Measurements from ENCODE around the gene LCN1. TPM values are rescaled to one million over a fixed set of nuclear protein-coding genes. Genes with fewer than 3 reads are reported as not detected.

Gene LCN1
- total RNA-seq, 2 experiments from 2014 or later: not detected

GRCh38 chr9:135574943-135575342, 53.7 kb downstream of the LCN1 start:
- ChIA-PET POLR2A (no interaction called here), CTCF (ENCODE audit: unreplicated experiment) (no interaction called here)
- no peaks in the 10 kb centered on the region for H3K79me2 ChIP-seq (ENCODE audit: insufficient read depth, low read depth, low read length)
- no peaks in the 10 kb centered on the region for H3K9me3 ChIP-seq (ENCODE audit: low read length)
- no peaks in the 10 kb centered on the region for H3K4me1 ChIP-seq (ENCODE audit: insufficient read depth, low read length, poor library complexity, severe bottlenecking)
- intact Hi-C loops (cut with micrococcal nuclease; ENCODE audit: unreplicated experiment): no loop called here
- no peak overlapping the region for H3K4me3 ChIP-seq (ENCODE audit: low read depth, low read length, poor library complexity, severe bottlenecking)
- H3K36me3 ChIP-seq (ENCODE audit: insufficient read depth, low read length): no peaks in the 10 kb centered on the region
- no peaks in the 10 kb centered on the region for H4K20me1 ChIP-seq (ENCODE audit: insufficient read depth, low read length)
- H3K9me2 ChIP-seq (ENCODE audit: insufficient read depth, low read length): no peaks in the 10 kb centered on the region
- H3K4me2 ChIP-seq (ENCODE audit: low read length): no peak overlapping the region
- TF ChIP-seq EZH2phosphoT487 (IDR thresholded peaks at IDR 0.05; ENCODE audit: borderline replicate concordance, low read depth, low read length) (no peak), CTCF (conservative IDR thresholded peaks at IDR 0.05; ENCODE audit: low read length) (no peak)
- DNase-seq (ENCODE audit: low spot score): no peak
- H3K27ac ChIP-seq (ENCODE audit: low read depth, low read length, poor library complexity, severe bottlenecking): no peak overlapping the region
- no peak overlapping the region for H2AFZ ChIP-seq (ENCODE audit: low read length)
- no TSS peak for BruUV-seq (replicated peaks)

Other genes with a start within 250 kb of the LCN1 start
- 1.5 TPM in 2 replicates for gene PPP1R26, start 41.7 kb upstream of the LCN1 start, total RNA-seq (2014; rRNA removed; shearing (Covaris generic))
- gene PPP1R26, start 41.7 kb upstream of the LCN1 start, total RNA-seq (2022): 0.21 and 0.52 TPM in 2 replicates
- gene MRPS2, start 20.8 kb upstream of the LCN1 start, total RNA-seq (2014; rRNA removed; shearing (Covaris generic)): 30.2 and 42.7 TPM in 2 replicates
- gene MRPS2, start 20.8 kb upstream of the LCN1 start, total RNA-seq (2022): 50.3 and 55.7 TPM in 2 replicates
- gene OBP2A, start 24.7 kb downstream of the LCN1 start, total RNA-seq (2014; rRNA removed; shearing (Covaris generic)): not detected in 2 replicates
- not detected in 2 replicates for gene OBP2A, start 24.7 kb downstream of the LCN1 start, total RNA-seq (2022)
- gene PAEP, start 40.3 kb downstream of the LCN1 start, total RNA-seq (2014; rRNA removed; shearing (Covaris generic)): not detected in 2 replicates
- gene PAEP, start 40.3 kb downstream of the LCN1 start, total RNA-seq (2022): not detected in 2 replicates
- not detected in 2 replicates for gene GLT6D1, start 118.1 kb downstream of the LCN1 start, total RNA-seq (2014; rRNA removed; shearing (Covaris generic))
- gene GLT6D1, start 118.1 kb downstream of the LCN1 start, total RNA-seq (2022): not detected in 2 replicates
- not detected in 2 replicates for gene LCN9, start 141.9 kb downstream of the LCN1 start, total RNA-seq (2014; rRNA removed; shearing (Covaris generic))
- gene LCN9, start 141.9 kb downstream of the LCN1 start, total RNA-seq (2022): not detected in 2 replicates
- gene SOHLH1, start 178.0 kb downstream of the LCN1 start, total RNA-seq (2014; rRNA removed; shearing (Covaris generic)): not detected in 2 replicates
- gene SOHLH1, start 178.0 kb downstream of the LCN1 start, total RNA-seq (2022): not detected in 2 replicates
- not detected in 2 replicates for gene KCNT1, start 180.7 kb downstream of the LCN1 start, total RNA-seq (2014; rRNA removed; shearing (Covaris generic))
- not detected in 2 replicates for gene KCNT1, start 180.7 kb downstream of the LCN1 start, total RNA-seq (2022)